ENCODE results near the gene USP7. TPM values are rescaled to one million over a fixed set of nuclear protein-coding genes. Genes with fewer than 3 reads are reported as not detected.

USP7 gene
- total RNA-seq, 2 donors from 2014 or later = 161 to 180 TPM

DNA sequence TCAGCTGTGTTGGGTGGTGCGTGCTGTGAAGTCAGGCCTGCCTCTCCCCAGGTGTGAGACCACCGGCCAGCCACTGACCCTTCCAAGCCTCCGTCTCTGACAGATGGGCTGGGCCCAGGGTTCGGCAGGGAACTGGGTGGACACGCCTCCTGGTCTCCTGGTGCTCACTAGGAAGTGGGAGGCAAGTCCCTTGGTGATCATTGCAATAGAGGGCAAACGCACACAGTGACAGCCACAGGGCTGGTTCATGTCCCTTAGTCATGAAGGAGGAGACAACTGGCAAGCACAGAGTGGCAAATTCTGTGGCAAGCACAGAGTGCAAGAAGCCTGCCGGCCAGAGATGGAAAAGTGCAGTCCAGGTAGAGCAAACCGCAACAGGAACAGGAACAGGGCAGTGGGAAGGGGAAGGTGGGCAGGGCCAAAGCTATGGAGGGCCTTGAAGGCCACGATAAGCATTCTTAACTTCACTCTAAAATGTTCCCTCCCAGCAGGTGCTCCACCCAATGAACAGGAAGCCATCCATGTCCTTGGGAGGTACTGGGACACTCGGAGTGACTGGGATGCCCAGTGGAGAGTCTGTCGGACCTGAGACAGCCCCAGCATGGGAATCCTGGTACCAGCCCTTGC is 21.9 kb downstream of the USP7 start:
- no peaks in the 10 kb centered on the region for H3K9me3 Mint-ChIP-seq
- peak overlapping the region; percentile 32 for H3K4me3 Mint-ChIP-seq
- no peaks in the 10 kb centered on the region for H3K36me3 Mint-ChIP-seq
- ATAC-seq (peak; percentile 44 to 52), DNase-seq (ENCODE audit: low spot score) (no peak)
- H3K27ac Mint-ChIP-seq = peak overlapping the region; percentile 44 to 76
- H3K4me1 Mint-ChIP-seq (ENCODE audit: low read depth in 2 of 2) = peaks cover 79 to 89% of the 10 kb centered on the region in 2 donors
- no peaks in the 10 kb centered on the region for H3K27me3 Mint-ChIP-seq

DNA sequence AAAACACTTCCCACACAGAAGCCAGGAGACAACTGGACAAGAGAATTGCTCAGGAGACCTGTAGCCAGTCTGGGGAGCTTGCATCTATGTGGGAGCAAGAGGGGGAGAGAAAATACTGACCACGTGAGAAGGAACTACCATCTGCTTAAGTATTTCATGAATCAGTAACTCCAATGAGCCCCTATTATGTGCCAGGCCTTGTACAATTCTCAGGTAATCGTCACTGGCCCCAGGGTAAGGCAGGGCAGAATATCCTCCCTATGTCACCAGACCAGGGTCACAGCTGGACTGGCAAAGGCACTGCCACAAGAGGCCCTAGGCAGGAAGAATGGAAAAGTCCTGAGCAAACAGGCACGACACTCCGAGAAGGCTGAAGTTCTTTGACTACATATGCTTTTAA is 25.9 kb downstream of the USP7 start:
- DNase-seq (ENCODE audit: low spot score) (no peak), ATAC-seq (no peak)
- peaks cover 63 to 76% of the 10 kb centered on the region in 2 donors for H3K4me1 Mint-ChIP-seq (ENCODE audit: low read depth in 2 of 2)
- no peaks in the 10 kb centered on the region for H3K36me3 Mint-ChIP-seq
- H3K27me3 Mint-ChIP-seq = no peaks in the 10 kb centered on the region
- no peak overlapping the region for H3K4me3 Mint-ChIP-seq
- H3K9me3 Mint-ChIP-seq = no peaks in the 10 kb centered on the region
- H3K27ac Mint-ChIP-seq = no peak overlapping the region

DNA sequence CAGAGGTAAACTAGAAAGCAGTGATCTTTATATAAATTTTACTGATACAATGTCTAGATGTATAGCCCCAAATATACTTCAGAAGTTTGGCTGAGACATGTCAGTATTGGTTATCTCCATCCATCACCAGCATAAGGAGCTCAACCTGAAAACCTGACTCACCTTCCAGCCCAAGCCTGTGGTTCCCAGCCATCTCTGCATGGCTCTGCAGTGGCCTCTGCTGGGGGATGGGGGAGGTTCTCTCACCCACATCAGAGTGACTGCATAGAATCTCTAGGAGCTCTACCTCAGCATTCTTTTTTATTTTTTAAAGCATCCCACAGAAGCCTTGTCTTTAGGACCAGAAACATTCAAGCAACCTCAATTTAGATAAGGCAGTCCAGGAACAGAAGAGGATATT is 27.3 kb downstream of the USP7 start:
- Mint-ChIP-seq H3K27ac (peak overlapping the region; percentile 24 to 73), H3K27me3 (no peaks in the 10 kb centered on the region), H3K36me3 (no peaks in the 10 kb centered on the region), H3K4me3 (no peak overlapping the region), H3K9me3 (no peaks in the 10 kb centered on the region), H3K4me1 (ENCODE audit: low read depth in 2 of 2) (peaks cover 62 to 72% of the 10 kb centered on the region in 2 donors)
- no peak for DNase-seq (ENCODE audit: low spot score)
- ATAC-seq = peak; percentile 80 to 90

DNA sequence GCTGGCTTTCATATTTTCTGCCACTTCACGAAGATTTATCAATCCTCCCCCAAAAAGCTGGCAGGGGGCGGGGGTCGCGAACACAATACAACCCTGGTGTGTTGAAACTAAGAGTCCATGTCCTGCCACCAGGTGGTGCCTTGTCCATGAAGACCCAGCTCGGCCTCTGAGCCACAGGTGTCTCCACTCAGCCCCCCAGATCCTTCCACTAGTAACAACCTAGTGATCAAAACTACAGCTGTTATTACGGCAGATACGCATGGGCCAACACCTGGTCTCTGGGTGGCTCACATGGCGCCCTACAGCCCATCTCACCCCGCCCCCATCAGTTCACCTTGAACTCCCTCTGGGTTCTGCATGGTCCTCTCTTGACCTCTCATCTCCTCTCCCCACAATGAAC is 27.7 kb downstream of the USP7 start:
- Mint-ChIP-seq H3K9me3 (no peaks in the 10 kb centered on the region), H3K4me3 (no peak overlapping the region), H3K27ac (peak overlapping the region; percentile 24 to 73), H3K27me3 (no peaks in the 10 kb centered on the region), H3K4me1 (ENCODE audit: low read depth in 2 of 2) (peaks cover 61 to 68% of the 10 kb centered on the region in 2 donors), H3K36me3 (no peaks in the 10 kb centered on the region)
- ATAC-seq (peak in 1 of 2 donors; percentile 29), DNase-seq (ENCODE audit: low spot score) (no peak)

DNA sequence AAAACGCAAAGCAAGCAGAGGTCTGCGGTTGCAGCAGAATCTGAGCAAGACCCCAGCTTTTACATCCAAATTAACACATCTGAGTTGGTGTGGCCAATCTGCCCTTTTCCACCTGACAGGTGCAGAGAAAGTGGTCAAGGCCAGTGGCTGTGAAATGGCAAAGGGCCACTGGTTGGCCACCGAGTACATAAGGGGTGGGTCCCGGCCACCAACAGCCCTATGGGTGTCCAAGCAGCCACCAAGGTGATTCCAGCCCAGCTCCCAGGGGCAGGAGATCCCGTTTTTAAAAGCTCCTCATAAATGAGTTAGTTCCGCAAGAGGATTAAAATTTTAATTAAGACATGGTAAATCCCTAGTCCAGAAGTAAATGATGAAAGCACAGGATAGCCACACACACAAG is 29.1 kb downstream of the USP7 start:
- H3K27ac Mint-ChIP-seq = no peak overlapping the region
- DNase-seq (ENCODE audit: low spot score) (no peak), ATAC-seq (no peak)
- no peaks in the 10 kb centered on the region for H3K9me3 Mint-ChIP-seq
- no peaks in the 10 kb centered on the region for H3K27me3 Mint-ChIP-seq
- peaks cover 53 to 61% of the 10 kb centered on the region in 2 donors for H3K4me1 Mint-ChIP-seq (ENCODE audit: low read depth in 2 of 2)
- no peak overlapping the region for H3K4me3 Mint-ChIP-seq
- H3K36me3 Mint-ChIP-seq = no peaks in the 10 kb centered on the region

DNA sequence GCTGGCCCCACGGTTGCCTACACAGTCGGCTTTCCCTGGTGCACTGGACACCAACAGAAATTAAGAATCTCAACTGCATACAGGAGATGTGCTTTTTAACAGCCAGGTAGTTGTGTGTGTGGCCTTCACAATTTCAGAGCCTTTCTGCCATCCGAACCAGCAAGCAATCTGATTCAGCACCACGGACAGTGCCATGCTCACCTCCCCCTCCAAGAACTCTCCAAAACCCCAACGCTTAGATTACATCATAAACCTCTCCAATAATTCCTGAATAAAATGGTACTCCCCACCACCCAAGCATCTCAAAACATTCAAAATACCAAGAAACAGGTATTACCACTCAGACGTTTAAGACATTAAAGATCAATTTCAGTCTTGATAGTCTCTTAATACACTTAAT is 31.8 kb downstream of the USP7 start:
- Mint-ChIP-seq H3K9me3 (no peaks in the 10 kb centered on the region), H3K4me3 (no peak overlapping the region), H3K27ac (no peak overlapping the region), H3K27me3 (no peaks in the 10 kb centered on the region), H3K36me3 (peaks cover 11% of the 10 kb centered on the region), H3K4me1 (ENCODE audit: low read depth in 2 of 2) (peaks cover 48% of the 10 kb centered on the region in 2 donors)
- ATAC-seq (no peak), DNase-seq (ENCODE audit: low spot score) (no peak)

DNA sequence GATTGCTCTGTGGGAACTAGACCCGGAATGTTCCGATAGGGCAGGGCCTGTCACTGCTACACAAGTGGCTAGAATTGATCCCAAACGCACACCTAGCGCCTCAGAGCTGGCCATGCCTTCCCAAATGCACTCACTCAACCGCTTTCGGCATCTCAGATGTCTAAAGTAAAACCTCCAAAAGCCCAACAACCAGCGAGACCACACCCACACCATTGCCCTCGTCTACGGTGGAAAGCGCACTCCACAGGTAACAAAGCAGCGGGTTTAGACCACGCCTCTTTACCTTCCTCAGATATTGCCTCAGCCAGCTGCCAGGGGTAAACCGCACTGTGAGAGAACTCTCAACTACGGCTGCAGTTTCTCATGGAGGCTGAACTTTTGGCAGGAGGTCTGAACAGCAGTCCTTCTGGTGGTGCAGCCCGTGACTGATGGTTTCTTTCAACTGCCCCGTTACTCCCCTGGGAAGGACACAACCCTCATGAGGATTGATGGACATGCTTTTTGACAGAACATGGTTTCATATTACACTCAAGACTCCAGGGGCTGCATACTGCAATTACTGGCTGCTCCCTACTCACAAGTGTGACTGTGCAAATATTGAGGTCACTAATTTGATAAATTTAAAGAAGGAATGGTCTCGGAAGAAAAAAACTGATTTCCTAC is 34.5 kb downstream of the USP7 start:
- no peaks in the 10 kb centered on the region for H3K27me3 Mint-ChIP-seq
- H3K4me3 Mint-ChIP-seq = no peak overlapping the region
- H3K4me1 Mint-ChIP-seq (ENCODE audit: low read depth in 2 of 2) = peaks cover 45 to 48% of the 10 kb centered on the region in 2 donors
- DNase-seq (ENCODE audit: low spot score) (no peak), ATAC-seq (no peak)
- H3K36me3 Mint-ChIP-seq = peaks cover 11% of the 10 kb centered on the region
- H3K9me3 Mint-ChIP-seq = no peaks in the 10 kb centered on the region
- H3K27ac Mint-ChIP-seq = no peak overlapping the region

DNA sequence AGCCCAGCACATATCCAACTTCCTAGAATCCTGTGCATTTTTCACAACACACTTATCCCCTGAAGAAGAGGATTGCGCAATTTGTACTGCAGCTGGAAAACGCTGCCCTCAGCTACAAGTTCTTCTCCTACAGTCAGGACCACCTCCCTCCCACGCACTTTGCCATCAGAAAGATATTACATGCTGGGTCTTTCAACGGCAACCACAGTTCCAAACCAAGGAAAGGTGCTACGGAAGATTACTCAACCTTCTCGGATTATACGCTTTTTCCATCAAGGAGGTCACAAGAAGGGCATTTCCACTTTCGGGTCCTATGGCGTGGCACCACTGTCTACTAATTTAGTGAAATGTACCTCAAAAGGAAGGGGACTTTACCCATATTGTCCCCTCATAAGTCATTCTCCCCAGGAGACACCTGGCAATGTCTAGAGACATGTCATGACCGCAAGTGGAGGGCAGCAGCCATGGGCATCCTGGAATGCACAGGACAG is 35.2 kb downstream of the USP7 start:
- Mint-ChIP-seq H3K27me3 (no peaks in the 10 kb centered on the region), H3K36me3 (peaks cover 11% of the 10 kb centered on the region), H3K4me1 (ENCODE audit: low read depth in 2 of 2) (peaks cover 46 to 48% of the 10 kb centered on the region in 2 donors), H3K9me3 (no peaks in the 10 kb centered on the region), H3K27ac (peak overlapping the region in 1 of 2 donors; percentile 44), H3K4me3 (no peak overlapping the region)
- ATAC-seq (peak in 1 of 2 donors; percentile 48), DNase-seq (ENCODE audit: low spot score) (no peak)

DNA sequence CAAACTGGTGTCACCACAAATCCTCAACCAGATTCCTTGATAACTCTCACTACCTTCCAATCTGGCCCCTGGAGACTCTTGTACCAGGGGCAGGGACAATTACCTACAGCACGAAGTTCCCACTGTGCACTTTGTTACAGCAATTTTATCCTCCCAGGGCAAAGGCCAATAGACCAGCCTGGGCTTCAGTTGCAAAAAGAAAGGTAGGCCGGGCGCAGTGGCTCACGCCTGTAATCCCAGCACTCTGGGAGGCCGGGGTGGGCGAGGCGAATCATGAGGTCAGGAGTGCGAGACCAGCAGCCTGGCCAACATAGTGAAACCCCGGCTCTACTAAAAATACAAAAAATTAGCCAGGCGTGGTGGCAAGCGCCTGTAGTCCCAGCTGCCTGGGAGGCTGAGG is 36.9 kb downstream of the USP7 start:
- no peak overlapping the region for H3K27ac Mint-ChIP-seq
- H3K27me3 Mint-ChIP-seq = no peaks in the 10 kb centered on the region
- no peaks in the 10 kb centered on the region for H3K9me3 Mint-ChIP-seq
- H3K4me1 Mint-ChIP-seq (ENCODE audit: low read depth in 2 of 2) = peaks cover 42% of the 10 kb centered on the region in 2 donors
- ATAC-seq (no peak), DNase-seq (ENCODE audit: low spot score) (no peak)
- no peak overlapping the region for H3K4me3 Mint-ChIP-seq
- peaks cover 11% of the 10 kb centered on the region for H3K36me3 Mint-ChIP-seq

DNA sequence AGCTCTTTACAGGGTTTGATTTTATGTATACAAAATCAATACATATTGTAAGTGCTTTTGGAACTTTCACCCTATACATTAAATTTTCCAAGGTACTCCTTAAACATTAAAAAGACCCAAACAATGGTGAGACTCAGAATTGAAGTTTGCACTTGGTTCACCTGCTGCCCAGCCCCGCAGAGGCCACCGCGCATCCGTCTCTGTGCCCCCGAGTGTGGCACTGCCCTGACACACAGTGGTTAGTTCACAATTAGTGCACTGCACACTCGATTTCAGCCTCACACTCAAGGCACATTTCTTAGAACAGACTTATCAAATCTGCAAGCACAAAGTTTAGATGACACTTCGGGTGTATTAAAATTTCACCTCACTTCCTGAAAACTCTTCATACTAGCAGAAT is 38.3 kb downstream of the USP7 start:
- no peaks in the 10 kb centered on the region for H3K9me3 Mint-ChIP-seq
- H3K36me3 Mint-ChIP-seq = peaks cover 11% of the 10 kb centered on the region
- DNase-seq (ENCODE audit: low spot score) (no peak), ATAC-seq (no peak)
- H3K4me1 Mint-ChIP-seq (ENCODE audit: low read depth in 2 of 2) = peaks cover 35 to 38% of the 10 kb centered on the region in 2 donors
- H3K27ac Mint-ChIP-seq = no peak overlapping the region
- no peak overlapping the region for H3K4me3 Mint-ChIP-seq
- no peaks in the 10 kb centered on the region for H3K27me3 Mint-ChIP-seq

DNA sequence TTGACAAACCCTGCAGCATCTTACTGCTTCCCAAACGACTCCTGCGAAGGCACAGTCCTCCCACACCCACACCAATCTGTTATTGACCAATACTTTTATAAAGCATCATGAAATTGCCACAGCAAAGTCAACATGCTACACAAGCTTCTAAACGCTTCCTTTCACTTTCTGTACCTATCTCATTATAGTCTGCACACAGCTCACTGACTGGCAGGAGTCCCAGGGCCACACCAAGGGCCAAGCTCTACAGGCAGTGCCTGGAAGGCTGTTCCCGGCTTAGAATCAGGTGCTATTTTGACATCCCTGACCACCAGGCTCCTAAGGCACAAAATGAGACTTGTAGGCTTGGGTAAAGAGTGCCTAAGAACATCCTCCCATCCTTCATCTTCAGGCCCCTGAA is 39.5 kb downstream of the USP7 start:
- Mint-ChIP-seq H3K36me3 (peaks cover 13% of the 10 kb centered on the region), H3K27me3 (no peaks in the 10 kb centered on the region)
- ATAC-seq = peak; percentile 59 to 79

DNA sequence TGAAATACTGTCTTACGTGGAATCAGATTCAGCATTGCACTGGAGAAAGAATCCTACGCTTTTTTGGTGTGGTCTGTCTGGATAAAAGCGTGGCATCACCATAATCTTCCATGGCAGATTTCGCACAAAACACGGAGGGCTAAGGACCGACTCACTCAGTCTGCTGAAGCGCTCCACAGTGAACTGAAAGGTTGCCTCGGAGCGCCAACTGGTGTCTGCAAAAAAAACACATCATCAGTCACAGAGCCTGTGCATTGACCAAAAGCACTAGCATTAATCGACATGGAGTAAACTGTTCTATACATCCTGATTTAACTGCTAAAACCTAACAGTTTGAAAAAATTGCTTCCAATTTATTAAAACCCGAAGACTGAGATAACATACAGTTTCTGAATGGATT is 40.5 kb downstream of the USP7 start:
- Mint-ChIP-seq H3K9me3 (no peaks in the 10 kb centered on the region), H3K36me3 (peaks cover 9% of the 10 kb centered on the region), H3K4me1 (ENCODE audit: low read depth in 2 of 2) (peaks cover 33 to 37% of the 10 kb centered on the region in 2 donors), H3K4me3 (no peak overlapping the region), H3K27ac (no peak overlapping the region), H3K27me3 (no peaks in the 10 kb centered on the region)
- DNase-seq (ENCODE audit: low spot score) (no peak), ATAC-seq (no peak)

More for the DNA sequence above, 39.5 kb downstream of the USP7 start:
- Mint-ChIP-seq H3K27ac (peak overlapping the region in 1 of 2 donors; percentile 82), H3K4me3 (no peak overlapping the region), H3K9me3 (no peaks in the 10 kb centered on the region), H3K4me1 (ENCODE audit: low read depth in 2 of 2) (peaks cover 36 to 42% of the 10 kb centered on the region in 2 donors)
- DNase-seq (ENCODE audit: low spot score) = no peak

DNA sequence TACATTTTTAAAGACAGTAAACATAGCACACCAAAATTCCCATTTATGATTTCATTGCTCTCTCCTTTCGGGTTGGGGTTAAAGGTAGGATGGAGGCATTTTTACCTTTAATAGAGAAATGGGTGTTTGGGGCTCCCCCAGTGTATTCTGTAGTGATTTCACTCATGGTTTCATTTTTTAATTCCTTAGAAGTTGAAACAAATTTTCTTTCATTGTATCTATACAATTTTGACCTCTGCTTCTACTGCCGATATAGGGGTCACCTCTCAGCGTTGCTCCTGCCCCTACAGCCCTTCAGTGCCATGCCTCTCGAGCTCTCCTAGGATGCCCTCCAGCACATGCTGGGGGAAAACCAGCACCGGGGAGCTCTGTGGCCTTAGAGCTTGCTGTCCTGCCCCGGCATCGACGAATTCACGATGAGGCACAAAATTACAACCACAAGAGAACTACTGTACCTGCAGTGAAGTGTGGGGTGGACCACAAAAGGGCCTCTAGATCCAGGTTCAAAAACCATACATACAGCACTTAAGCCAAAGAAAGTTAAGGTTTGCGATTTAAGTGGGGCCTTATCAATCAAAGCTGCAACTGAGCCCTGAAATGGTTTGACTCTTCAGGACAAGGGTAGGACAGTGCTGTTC is 42.2 kb downstream of the USP7 start:
- no peak for DNase-seq (ENCODE audit: low spot score)
- Mint-ChIP-seq H3K36me3 (peaks cover 10% of the 10 kb centered on the region), H3K4me1 (ENCODE audit: low read depth in 2 of 2) (peaks cover 26 to 35% of the 10 kb centered on the region in 2 donors), H3K9me3 (no peaks in the 10 kb centered on the region), H3K27ac (peak overlapping the region; percentile 33 to 43), H3K27me3 (no peaks in the 10 kb centered on the region), H3K4me3 (no peak overlapping the region)
- ATAC-seq = no peak
